Measurements from ENCODE around the gene RAB8B.
"Not testable (repeated sequence)": the region's sequence is repeated elsewhere in the genome, so short reads cannot be mapped to it uniquely, and the experiment has no call there.

Gene RAB8B

DNA sequence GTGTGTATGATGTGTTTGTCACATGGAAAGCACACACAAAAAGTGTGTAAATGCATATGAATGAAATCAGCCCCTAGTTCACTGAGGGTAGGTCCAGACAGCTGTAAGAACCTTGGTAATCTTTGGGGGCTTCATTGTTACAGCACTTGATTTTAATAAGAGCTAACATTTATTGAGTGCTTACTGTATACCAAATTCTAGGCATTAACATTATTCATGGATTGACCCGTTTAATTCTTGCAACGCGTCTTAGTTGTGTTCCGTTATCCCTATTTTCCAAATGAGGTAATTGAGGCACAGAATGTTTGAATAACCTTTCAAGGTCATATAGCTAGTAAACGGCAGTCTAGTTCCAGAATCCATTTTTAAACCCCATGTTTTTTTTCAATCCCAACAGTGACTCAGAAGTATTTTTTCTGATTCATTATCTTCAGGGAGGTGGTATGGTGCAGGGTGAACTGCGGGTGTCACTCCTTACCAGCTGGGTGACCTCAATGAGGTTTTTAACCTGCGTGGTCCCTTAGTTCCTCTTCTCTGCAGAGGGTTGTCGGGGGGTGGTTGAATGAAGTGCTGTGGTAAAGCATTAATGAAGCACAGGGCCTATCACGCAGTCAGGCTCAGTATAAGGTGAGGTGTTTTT, 14.2 kb downstream of the RAB8B start:
- ATAC-seq (ENCODE audit: low read depth) (no peak), DNase-seq (ENCODE audit: low spot score) (no peak)
- Histone ChIP-seq H3K27me3 (ENCODE audit: insufficient read depth, poor library complexity, severe bottlenecking) (no peaks in the 10 kb centered on the region), H3K27ac (ENCODE audit: poor library complexity, severe bottlenecking) (no peak overlapping the region), H3K4me1 (ENCODE audit: insufficient read depth, poor library complexity, severe bottlenecking) (peaks cover 10% of the 10 kb centered on the region), H3K36me3 (ENCODE audit: low read depth) (no peaks in the 10 kb centered on the region), H3K9me3 (ENCODE audit: severe bottlenecking) (no peaks in the 10 kb centered on the region), H3K4me3 (ENCODE audit: severe bottlenecking) (no peak overlapping the region)
- TF ChIP-seq, protein P1, sequence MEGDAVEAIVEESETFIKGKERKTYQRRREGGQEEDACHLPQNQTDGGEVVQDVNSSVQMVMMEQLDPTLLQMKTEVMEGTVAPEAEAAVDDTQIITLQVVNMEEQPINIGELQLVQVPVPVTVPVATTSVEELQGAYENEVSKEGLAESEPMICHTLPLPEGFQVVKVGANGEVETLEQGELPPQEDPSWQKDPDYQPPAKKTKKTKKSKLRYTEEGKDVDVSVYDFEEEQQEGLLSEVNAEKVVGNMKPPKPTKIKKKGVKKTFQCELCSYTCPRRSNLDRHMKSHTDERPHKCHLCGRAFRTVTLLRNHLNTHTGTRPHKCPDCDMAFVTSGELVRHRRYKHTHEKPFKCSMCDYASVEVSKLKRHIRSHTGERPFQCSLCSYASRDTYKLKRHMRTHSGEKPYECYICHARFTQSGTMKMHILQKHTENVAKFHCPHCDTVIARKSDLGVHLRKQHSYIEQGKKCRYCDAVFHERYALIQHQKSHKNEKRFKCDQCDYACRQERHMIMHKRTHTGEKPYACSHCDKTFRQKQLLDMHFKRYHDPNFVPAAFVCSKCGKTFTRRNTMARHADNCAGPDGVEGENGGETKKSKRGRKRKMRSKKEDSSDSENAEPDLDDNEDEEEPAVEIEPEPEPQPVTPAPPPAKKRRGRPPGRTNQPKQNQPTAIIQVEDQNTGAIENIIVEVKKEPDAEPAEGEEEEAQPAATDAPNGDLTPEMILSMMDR (IDR thresholded peaks at IDR 0.05; ENCODE audit: poor library complexity, severe bottlenecking): peak; percentile 14

DNA sequence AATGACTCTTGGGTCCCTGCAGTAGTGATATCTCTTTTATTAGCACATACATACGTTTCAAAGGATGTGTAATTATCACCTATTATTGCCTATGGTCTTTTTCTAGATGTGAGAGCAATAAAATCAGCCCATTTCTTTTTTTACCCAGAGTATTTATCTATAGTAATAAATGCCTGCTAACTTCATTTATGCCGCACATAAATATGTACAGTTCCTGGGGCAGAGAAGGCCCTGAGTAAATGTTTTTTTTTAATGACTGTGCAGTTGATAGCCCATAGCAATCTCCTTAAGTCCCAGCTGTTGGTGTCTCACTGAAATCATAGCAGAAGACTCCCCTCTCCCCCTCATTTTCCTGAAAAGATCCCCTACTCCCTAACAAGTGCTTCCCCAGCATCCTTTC, 16.7 kb downstream of the RAB8B start:
- Histone ChIP-seq H3K27ac (ENCODE audit: poor library complexity, severe bottlenecking) (no peak overlapping the region), H3K27me3 (ENCODE audit: insufficient read depth, poor library complexity, severe bottlenecking) (no peaks in the 10 kb centered on the region), H3K4me3 (ENCODE audit: severe bottlenecking) (no peak overlapping the region), H3K36me3 (ENCODE audit: low read depth) (no peaks in the 10 kb centered on the region), H3K4me1 (ENCODE audit: insufficient read depth, poor library complexity, severe bottlenecking) (no peaks in the 10 kb centered on the region), H3K9me3 (ENCODE audit: severe bottlenecking) (no peaks in the 10 kb centered on the region)
- DNase-seq (ENCODE audit: low spot score) (no peak), ATAC-seq (ENCODE audit: low read depth) (no peak)
- TF ChIP-seq, protein P1 (IDR thresholded peaks at IDR 0.05; ENCODE audit: poor library complexity, severe bottlenecking): no peak

DNA sequence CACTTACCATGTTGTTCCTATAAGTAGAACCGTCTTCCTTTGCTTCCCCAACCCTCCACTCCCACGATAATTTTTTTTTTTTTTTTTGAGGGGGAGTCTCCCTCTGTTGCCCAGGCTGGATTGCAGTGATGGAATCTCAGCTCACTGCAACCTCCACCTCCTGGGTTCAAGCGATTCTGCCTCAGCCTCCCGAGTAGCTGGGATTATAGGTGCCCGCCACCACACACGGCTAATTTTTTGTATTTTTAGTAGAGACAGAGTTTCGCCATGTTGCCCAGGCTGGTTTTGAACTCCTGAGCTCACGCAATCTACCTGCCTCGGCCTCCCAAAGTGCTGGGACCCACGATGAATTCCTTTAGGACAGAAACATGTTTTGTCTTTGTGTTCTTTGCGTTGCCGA, 19.4 kb downstream of the RAB8B start:
- DNase-seq (ENCODE audit: low spot score); ATAC-seq (ENCODE audit: low read depth); H3K4me3 ChIP-seq (ENCODE audit: severe bottlenecking); H3K36me3 ChIP-seq (ENCODE audit: low read depth); H3K27ac ChIP-seq (ENCODE audit: poor library complexity, severe bottlenecking); H3K9me3 ChIP-seq (ENCODE audit: severe bottlenecking); H3K27me3 ChIP-seq (ENCODE audit: insufficient read depth, poor library complexity, severe bottlenecking): not testable (repeated sequence)
- peaks cover 15% of the 10 kb centered on the region for H3K4me1 ChIP-seq (ENCODE audit: insufficient read depth, poor library complexity, severe bottlenecking)

DNA sequence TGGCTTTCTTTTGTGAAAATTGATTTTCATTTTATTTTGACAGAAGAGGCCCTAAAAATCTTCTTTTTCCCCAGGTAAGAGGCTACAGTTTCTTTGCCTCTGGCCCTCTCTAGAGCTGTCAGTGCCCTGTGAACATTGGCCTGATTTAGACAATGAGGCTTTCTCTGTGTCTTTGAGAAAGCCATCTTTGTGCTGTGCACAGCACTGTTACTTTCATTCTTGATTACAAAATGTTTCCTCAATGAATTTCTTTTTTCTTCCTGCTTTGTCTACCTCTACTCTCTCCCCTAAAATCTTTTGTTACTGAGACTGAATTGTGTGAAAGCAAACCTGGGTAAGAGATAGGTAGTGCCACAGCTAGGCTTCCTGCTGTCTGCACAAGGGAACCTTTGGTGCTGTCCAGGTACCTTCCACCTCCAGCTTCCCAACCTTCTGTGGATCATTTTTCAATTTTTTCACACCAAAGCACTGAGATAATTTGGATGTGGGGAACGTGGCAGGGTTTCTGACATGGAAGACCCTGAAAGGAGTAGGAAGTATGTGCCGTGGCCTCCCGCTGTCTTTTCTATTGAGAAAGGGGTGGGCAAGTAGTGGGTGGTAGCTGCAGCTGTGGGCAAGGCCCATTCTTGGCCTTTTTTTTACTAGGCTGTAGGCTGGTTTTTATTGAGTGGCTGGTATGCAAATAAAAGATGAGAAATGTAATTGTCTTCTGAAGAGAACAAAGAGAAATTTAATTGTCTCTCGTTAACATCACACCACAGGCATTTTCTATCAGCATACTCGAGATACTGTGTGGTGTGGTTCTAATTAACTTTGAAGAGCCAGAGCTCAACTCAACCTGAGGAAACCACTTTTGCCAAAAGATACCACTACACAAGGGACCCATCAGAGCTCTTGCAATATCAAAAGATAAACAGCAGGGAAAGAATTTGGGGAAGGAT, 21.0 kb downstream of the RAB8B start:
- H3K36me3 ChIP-seq (ENCODE audit: low read depth): no peaks in the 10 kb centered on the region; the same call in 1 of the 2 replicates
- H3K27me3 ChIP-seq (ENCODE audit: insufficient read depth, poor library complexity, severe bottlenecking): no peaks in the 10 kb centered on the region
- H3K27ac ChIP-seq (ENCODE audit: poor library complexity, severe bottlenecking): no peak overlapping the region
- no peak overlapping the region for H3K4me3 ChIP-seq (ENCODE audit: severe bottlenecking)
- no peak for DNase-seq (ENCODE audit: low spot score)
- no peaks in the 10 kb centered on the region for H3K9me3 ChIP-seq (ENCODE audit: severe bottlenecking)
- peaks cover 18% of the 10 kb centered on the region for H3K4me1 ChIP-seq (ENCODE audit: insufficient read depth, poor library complexity, severe bottlenecking)
- ATAC-seq (ENCODE audit: low read depth): no peak
- TF ChIP-seq, protein P1 (IDR thresholded peaks at IDR 0.05; ENCODE audit: poor library complexity, severe bottlenecking): no peak

DNA sequence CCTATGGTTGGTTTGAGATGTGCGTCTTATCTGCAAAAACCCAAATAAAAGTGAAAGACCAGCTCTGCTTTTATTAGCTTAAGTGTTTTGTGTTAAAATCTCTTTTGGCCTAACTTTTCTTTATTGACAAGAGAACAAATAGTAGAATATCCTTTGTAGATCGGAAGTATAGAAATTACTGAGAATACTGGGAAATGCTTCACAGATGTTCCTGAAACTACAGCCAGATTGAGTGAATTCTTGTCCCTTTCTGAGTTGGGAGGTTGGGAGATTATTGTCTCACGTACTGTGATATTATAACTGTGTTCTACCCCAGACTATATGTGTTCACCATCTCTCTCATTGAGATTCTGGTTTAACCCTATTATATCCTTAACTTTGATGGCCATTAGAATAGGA, 21.7 kb downstream of the RAB8B start:
- no peak overlapping the region for H3K27ac ChIP-seq (ENCODE audit: poor library complexity, severe bottlenecking)
- DNase-seq (ENCODE audit: low spot score) (no peak), ATAC-seq (ENCODE audit: low read depth) (no peak)
- no peaks in the 10 kb centered on the region for H3K9me3 ChIP-seq (ENCODE audit: severe bottlenecking)
- H3K4me1 ChIP-seq (ENCODE audit: insufficient read depth, poor library complexity, severe bottlenecking): peaks cover 18% of the 10 kb centered on the region
- no peaks in the 10 kb centered on the region for H3K27me3 ChIP-seq (ENCODE audit: insufficient read depth, poor library complexity, severe bottlenecking)
- TF ChIP-seq, protein P1 (IDR thresholded peaks at IDR 0.05; ENCODE audit: poor library complexity, severe bottlenecking): no peak
- no peak overlapping the region for H3K4me3 ChIP-seq (ENCODE audit: severe bottlenecking)
- no peaks in the 10 kb centered on the region; the same call in 1 of the 2 replicates for H3K36me3 ChIP-seq (ENCODE audit: low read depth)

All from RWPE2 (cell line).